ENCODE data around the gene ZNF546.
"Not testable (repeated sequence)": the region's sequence is repeated elsewhere in the genome, so short reads cannot be mapped to it uniquely, and the experiment has no call there.

GRCh38 chr19:40041718-40042117 is 44.9 kb downstream of the ZNF546 start:
- TF ChIP-seq CREB1 (CRISPR knock-in tag; IDR thresholded peaks at IDR 0.05); CTCF (IDR thresholded peaks at IDR 0.05); MXD4 (CRISPR knock-in tag; IDR thresholded peaks at IDR 0.05; ENCODE audit: borderline replicate concordance); AFF4 (CRISPR knock-in tag; IDR thresholded peaks at IDR 0.05; ENCODE audit: borderline replicate concordance); SP1 (CRISPR knock-in tag; conservative IDR thresholded peaks at IDR 0.05); ARID4B (CRISPR knock-in tag; IDR thresholded peaks at IDR 0.05; ENCODE audit: borderline replicate concordance); MYBL2 (CRISPR knock-in tag; IDR thresholded peaks at IDR 0.05); ZNF317 (CRISPR knock-in tag; IDR thresholded peaks at IDR 0.05; ENCODE audit: borderline replicate concordance, low read depth); NFATC4 (CRISPR knock-in tag; IDR thresholded peaks at IDR 0.05); ZNF423 (CRISPR knock-in tag; IDR thresholded peaks at IDR 0.05); FOXJ3 (CRISPR knock-in tag; IDR thresholded peaks at IDR 0.05; ENCODE audit: borderline replicate concordance): not testable (repeated sequence)

All from WTC11 (cell line).